ENCODE results near the gene MCTP2.

The MCTP2 gene

GRCh38 chr15:94230883-94231722, at the start of gene MCTP2:
Gene MCTP2, plus strand, starts transcription at chr15:94231561. Its CDS starts 66,705 bp downstream, at chr15:94298266.
- peak; percentile 39 for DNase-seq

DNA sequence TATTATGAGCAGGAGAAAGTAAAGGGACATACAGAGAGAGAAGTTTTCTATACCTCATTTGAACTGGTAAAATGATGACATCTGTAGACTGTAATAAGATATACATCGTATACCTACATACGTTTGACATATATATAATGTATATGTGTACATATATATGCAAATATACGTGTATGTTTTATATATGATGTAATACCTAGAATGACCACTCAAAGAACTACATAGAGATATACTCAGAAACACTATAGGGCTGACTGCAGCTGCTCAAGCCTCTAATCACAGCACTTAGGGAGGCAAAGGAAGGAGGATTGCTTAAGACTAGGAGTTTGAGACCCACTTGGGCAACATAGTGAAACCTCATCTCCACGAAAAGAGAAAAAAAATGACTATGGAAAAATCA, 48.5 kb upstream of the MCTP2 start:
- DNase-seq = no peak

DNA sequence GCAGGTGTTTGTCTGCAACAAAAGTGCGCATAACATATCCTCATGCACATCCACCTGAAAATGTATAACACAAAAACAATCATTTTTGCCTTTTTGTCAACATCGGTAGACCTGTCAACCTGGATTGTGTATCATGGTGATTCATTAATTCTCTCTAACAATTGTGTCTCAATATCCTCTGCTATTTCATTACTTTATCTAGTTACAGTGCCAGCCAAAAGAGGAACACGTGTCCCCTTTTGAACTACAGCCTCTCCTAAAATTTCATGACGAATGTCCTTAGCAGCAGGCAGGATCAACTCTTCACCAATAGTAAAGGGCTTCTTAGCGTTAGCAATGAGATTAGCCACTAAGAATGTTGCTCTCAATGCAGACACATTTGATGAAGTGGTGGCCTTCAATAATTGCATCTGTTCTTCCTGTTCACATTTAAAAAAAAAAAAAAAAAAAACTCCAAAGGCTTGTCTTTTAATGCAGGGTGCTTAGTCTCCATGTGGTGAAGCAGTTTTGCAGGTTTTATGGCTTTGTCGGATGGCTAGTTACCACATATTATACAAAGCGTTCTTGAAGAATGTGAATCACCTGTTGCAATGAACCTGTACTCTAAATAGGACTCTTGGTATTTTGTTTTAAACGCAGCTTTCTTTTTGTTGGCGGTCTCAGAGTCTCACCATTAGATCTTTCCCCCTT, 45.7 kb upstream of the MCTP2 start:
- DNase-seq = no peak

DNA sequence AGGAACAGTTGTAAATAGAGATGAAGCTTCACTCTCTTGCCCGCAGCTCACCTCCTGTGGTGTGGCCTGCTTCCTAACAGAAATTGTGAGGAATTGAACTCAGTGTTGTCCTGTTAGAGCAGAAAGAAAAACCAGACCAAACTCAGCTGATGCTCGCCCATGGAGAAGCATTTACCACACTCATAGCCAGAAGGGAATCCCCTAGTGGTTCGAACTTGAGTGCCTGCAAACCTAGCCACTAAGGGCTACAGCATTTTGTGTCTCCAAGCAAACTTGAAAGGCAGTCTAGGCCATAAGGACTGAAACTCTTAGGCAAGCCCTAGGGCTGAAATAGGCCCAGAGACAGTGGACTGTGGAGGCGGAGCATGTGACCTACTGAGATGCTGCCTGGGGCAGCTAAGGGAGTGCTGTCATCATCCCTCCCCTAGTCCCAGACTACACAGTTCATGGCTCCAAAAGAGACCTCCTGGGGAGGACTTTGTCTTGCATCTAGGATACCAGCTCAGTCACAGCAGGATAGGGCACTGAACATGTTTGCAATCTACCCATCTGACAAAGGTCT, 44.5 kb upstream of the MCTP2 start:
- DNase-seq = no peak

DNA sequence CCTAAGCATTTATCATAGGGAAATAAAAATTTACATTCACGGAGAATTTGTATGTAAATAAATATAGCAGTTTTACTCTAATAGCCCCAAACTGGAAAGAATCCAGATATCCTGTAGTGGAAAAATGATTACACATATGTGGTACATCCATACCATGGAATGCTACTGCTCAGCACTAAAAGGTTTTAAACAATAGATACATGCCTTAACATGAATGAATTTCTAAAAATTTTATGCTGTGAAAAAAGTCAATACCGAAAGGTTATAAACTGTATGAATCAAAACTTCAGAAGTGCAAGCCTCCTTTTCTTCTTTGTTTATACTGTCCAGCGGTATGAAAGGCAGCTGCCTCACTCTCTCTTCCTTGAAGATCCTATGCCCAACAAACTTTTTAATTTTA, 37.5 kb upstream of the MCTP2 start:
- no peak for DNase-seq

- no peak for DNase-seq
Measured at GRCh38 chr15:94196531-94196930, 34.8 kb upstream of the MCTP2 start.

DNA sequence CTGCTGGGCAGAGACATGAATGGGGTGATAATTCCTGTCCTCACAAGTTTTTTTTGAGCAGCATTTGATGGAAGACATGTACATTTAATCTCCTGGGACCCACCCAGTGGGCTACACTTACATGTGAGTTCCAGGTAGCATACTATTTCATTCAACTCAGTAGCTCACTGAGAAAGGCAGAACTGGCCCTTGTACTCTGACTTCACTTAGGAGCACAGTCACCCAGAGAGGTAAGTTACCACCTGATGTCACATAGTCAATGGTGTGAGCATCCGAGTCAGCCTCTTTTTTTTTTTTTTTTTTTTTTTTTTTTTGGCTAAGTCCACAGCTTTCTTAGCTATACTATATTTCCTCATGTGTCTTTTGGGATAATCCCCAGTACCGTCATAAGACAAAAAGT, 32.7 kb upstream of the MCTP2 start:
- DNase-seq = no peak

GRCh38 chr15:94199725-94200124, 31.6 kb upstream of the MCTP2 start:
- DNase-seq = no peak

DNA sequence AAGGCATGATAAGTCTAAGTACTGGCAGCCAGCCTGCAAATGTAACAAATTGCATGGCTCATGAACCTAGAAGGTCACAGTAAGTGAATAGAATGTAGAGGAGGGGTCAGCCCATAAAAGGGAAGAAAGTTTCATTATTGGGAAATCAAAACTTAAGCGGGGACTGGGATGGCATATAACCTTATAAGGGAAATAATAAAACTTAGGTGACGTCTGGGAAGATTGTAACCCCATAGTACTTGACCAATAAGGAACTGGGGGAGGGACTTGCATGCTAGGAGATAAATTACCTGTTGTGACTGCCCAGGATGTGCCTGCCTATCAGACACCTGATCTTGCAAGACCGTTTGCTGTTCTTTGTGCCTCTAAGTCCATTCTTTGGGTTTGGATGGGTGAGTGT, 28.1 kb upstream of the MCTP2 start:
- no peak for DNase-seq

DNA sequence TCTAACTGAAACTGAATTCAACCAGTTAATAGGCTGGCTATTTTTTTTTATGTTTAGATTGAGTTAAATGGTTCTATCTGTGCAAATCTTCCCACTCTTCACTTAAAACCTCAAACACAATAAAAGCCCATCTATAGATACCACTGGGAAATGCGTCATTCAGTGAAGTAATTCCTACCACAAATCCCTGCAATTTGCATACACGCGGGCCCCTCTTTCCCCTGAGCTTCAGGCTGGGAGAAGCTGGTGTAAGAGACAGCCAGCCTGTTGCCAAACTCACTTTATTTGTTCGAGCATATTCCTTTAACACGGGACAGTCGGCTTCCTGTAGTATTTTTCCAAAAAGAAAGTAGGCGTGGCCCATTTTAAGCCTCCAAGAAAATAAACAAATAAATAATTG, 26.0 kb upstream of the MCTP2 start:
- DNase-seq = no peak

- no peak for DNase-seq
Measured at GRCh38 chr15:94206463-94207167, 24.7 kb upstream of the MCTP2 start.

DNA sequence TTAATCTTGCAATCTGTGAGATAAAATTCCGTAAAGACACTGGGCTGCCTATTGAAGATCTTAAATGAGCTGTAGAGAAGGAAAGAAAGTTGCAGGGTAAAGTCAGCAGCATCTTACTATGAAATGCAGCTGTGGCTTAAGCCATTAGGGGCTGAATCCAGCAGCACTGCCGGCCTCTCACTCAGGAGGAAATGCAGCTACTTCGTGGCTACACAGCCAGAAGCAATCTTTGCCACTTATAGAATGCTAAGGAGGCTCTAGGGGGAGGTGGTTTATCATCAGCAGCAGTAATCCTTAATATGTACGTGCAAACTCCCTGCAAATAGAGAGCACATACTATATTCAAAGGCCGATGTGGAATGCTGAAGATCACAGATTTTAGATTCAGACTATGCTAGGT, 19.1 kb upstream of the MCTP2 start:
- no peak for DNase-seq

DNA sequence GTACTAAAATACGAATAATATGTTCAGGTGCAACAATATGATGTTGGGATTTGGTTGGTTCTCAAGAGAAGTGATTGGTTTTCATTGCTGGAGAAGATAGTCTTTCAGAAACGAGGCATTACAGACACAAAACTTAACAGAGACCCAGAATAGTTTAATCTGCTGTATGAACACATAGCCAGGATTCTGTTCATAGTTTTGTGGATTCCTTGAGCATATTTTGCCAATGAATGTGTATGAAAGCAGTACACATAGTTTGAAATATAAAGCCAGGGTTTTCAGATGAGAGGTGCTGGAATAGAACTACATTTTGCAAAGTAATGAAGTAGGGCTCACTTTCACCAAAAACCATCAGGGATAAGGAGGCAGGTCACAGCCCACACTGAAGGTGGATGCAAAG, 5.7 kb upstream of the MCTP2 start:
- no peak for DNase-seq

- DNase-seq = no peak
Measured at GRCh38 chr15:94228611-94229010, 2.8 kb upstream of the MCTP2 start.

- no peak for DNase-seq
Measured at GRCh38 chr15:94229591-94230369, 1.6 kb upstream of the MCTP2 start.

- DNase-seq = no peak
Measured at GRCh38 chr15:94230431-94230882, 904 bp upstream of the MCTP2 start.

DNA sequence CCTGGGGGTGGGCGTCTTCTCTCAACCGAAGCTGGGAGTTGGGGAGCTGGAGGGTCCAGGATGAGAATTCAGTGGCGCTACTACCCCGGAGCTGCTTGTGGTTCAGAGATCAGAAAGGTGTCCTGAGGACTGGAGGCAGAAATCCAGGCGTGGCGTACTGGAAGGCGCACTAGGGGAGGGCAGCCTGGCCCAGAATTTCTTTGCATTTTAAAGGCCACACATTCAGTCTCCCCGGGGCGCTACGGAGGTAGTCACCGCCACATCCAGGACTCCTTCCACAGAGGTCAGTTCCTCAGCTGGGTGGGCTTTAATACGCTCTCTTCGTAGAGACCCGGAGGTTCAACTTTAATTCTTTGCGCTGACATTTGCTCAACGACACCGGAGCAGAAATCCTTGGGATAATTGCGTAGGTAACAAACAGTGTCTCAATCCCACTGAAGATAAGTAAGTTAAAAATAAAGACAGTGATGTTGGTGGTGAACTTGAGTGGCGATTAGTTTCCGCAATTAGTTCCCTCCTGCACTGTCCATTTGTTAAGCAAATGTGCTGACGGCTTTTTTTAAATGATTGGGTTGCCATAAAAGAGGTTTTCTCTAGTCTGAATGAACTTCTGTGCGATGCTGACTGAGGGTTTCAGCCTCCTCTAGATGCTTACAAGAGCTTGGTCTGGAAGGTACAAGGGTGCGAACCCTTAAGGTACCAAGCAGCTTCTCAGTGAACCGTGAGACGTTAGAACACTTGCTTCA, 535 bp downstream of the MCTP2 start:
- no peak for DNase-seq

DNA sequence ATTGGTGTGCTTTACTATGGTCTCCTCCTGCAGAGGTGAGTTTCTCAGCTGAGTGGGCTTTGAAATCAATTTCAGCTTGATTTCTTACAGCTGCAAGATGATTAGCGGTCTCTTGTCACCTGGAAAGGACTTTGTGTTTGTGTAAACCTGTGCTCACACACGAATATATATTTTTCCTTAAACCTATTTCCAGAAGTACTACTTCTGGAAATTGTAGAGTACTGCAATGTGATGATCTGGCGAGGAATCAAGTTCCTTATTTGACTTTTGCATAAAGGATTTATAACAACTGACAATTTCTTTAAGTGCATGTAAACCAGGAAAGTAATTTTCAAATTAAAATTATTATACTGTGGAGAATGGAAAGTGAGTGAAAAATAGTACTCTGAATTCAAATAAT, 2.1 kb downstream of the MCTP2 start:
- DNase-seq = no peak

DNA sequence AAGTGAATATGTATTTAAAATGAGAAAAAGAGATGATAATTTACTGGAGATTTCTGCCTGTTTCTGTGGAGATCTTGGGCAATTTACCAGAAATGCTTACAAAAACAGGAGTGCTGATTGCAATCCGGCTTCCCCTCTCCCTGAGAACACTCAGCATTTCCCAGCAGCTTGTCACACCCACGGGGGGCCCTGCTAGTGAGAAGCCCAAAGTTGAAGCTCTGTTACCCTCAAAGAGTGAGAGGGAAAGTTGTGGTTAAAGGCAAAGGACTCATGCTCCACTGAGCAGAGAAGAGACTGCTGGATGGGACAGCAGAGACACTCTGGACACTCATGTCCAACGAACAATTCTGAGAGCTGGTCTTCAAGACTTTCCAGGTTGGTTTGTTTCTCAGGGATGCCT, 2.9 kb downstream of the MCTP2 start:
- DNase-seq = no peak

GRCh38 chr15:94235041-94235440, 3.7 kb downstream of the MCTP2 start:
- no peak for DNase-seq

DNA sequence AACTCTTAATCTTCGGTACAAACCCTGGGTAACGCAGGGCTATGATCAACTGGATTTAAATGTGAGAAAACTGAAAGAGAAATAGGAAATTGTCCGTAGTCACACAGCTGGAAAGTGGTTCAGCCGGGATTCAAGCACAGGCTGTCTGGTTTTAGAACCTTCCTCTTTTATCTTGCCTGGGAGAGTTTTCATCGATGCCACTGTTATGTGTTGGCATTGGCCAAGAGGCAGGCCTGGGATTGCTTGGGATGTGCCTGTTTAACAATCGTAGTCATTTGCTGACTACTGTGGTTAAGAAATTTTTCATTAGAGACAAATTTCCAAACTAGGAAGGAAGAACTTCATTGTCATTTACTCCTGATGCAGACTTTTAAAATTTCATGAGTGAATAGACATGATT, 4.3 kb downstream of the MCTP2 start:
- DNase-seq = no peak

- no peak for DNase-seq
Measured at GRCh38 chr15:94236608-94237007, 5.2 kb downstream of the MCTP2 start.

Measured in DMS153 (cell line).